HG03066 (cell line): ENCODE data around the gene PKM.
"Not testable (repeated sequence)": the region's sequence is repeated elsewhere in the genome, so short reads cannot be mapped to it uniquely, and the experiment has no call there.

ENCODE experiments used
- ATAC-seq: cut with Tn5 transposase; IDR thresholded peaks from one replicate; pipeline ENCODE4 v1.9.1; 2021; ENCODE audit warnings: low read depth; ENCODE audit not compliant: unreplicated experiment

PKM gene

DNA sequence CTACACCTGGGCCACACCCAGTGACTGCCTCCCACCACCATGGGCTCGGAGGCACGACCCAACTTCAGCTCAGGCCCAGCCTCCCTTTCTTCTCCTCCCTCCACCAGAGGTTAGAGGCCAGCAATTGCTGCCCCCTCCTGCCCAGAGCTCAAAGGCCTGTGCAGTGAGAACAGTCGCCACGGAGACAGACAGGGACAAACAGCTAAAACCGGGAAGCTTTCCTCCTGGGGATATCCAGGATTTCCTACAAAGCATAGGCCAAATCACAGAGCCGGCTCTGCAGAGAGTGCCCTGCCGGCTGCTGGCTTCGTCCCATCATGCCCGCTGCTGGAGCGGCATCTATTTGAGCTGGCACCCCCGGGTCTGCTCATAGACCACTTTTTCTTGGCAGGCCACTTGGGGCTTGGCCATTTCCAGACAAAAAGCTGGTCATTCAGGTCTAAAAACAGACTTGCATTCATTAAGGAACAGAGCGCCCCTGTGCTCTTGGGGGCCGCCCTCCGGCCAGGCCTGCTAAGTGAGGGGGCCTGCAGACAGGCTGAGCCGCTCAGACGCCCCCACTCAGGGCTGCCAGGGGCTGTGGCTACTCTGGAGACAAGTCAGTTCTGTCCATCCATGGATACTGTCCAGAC, 50.9 kb downstream of the PKM start:
- ATAC-seq: no peak

DNA sequence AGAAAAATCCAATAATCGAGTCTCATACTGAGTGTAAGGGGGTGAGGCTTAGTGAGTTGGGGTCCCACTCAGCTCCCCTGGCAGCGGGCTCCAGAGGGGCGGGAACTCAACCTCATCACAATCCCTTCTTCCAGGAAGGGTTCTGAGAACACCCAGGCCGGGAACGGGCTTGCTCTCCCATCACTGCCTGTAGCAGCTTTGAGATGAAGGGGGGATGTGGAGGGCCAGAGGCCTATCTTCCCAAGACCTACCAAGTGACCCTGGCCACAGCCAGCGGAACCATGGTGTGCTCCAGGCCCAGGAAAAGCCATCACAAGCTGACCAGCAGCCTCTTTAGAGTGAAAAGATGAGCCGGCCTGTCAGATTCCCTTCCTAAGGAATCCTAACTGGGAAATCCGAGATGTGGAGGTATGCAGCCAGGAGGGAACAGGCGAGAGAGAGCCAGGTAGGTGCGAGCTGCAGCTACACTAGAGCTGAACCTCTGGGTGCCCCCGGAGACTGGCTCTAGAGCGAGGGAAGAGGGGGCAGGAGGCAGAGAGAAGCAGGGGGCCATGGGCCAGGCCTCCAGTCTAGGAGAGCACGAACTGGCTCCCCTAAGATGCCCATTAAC, 51.9 kb downstream of the PKM start:
- ATAC-seq: no peak

DNA sequence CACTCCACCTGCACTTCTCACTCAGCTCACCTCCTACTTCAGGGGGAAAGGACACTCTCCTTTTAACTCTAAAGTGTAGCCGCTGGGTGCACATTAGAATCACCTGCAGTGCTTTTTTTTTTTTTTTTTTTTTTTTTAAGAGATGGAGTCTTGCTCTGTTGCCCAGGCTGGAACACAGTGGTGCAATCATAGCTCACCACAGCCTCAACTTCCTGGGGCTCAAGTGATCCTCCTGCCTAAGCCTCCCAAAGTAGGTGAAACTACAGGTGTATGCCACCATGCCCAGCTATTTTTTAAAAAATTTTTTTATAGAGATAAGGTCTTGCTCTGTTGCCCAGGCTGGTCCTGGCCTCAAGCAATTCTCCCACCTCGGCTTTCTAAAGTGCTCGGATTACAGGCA, 54.2 kb downstream of the PKM start:
- no peak for ATAC-seq

DNA sequence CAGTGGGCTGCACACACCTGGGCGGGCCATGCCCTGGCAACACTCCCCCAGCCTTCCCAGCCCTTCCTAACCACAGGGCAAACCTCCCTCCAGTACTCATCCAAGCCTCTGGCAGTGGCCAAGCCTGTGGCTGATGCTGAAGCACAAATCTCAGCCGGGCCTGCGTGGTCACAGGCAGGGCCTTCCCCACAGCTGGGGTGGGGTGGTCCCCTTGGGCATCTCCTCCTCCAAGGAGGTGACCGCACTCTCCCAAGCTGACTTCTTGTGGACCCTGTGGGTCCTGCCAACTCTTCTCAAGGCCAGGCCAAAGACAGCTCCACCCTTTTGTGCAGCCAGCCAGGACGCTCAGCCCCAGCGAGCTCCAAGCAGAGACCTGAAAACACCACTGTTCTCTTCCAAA, 54.8 kb downstream of the PKM start:
- no peak for ATAC-seq

DNA sequence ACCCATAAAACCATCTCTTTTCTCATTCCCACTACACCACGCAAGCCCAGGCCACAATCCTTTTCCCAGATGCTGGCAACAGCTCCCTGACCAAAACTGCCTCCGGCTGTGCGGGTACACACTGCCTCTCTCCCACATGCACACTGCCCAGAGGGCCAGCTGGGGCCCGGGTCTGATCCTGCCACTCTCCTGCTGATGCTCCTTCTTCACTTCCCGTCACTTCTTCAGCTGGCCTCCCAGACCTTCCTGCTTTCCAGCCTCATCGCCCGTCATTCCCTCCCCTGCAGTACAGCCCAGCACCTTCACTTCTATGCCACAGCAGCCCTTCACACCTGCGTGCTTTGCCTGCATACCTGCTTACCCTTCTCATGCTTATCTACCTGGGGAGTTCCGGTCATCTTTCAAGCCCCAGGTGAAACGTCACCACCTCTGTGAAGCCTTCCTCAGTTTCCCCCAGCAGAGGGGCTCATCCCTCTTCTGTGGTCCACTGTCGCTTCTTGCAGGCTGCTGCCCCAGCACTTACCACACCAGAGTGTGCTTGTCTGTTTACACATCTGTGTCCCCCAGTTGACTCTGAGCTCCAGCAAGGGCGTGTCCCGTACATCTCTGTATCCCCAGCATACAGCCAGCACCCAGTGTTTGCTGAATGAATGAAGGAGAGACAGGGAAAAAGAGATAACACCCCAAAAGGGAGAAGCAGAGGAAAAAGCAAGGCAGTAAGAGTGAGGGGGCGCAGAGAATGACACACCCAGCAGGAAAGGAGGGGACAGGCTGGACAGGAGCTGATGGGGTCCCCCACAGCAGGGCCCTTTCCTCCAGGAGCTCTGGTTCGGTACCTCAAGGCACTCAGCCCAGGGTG, 55.6 kb downstream of the PKM start:
- no peak for ATAC-seq

DNA sequence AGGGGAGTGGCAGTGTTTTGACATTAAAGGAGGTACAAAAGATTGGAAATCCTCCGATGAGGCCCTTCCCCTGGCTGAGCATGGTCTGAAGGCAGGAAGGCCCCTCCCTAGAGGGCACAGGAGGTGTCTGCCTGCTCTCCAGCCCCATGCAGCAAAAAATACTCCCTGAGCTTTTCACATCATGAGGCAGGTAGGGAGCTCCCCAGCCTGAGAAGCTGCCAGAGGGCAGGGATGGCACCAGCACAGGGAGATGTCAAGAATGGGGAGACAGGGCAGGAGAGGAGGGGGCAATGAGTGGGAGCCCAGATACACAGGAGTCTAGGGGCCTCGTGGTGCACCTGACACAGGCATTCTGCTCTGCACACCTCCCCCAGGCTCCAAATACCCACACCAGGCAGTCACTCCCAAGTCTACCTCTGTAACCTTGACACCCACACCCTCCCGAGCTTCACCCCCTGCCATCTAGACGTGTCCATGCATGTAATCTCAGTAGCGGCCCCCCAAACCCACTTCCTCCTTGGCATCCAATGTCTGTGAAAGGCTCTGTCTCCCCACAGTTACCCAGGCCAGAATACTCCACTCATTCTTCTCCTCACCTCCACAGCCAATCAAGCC, 56.3 kb downstream of the PKM start:
- ATAC-seq: no peak

DNA sequence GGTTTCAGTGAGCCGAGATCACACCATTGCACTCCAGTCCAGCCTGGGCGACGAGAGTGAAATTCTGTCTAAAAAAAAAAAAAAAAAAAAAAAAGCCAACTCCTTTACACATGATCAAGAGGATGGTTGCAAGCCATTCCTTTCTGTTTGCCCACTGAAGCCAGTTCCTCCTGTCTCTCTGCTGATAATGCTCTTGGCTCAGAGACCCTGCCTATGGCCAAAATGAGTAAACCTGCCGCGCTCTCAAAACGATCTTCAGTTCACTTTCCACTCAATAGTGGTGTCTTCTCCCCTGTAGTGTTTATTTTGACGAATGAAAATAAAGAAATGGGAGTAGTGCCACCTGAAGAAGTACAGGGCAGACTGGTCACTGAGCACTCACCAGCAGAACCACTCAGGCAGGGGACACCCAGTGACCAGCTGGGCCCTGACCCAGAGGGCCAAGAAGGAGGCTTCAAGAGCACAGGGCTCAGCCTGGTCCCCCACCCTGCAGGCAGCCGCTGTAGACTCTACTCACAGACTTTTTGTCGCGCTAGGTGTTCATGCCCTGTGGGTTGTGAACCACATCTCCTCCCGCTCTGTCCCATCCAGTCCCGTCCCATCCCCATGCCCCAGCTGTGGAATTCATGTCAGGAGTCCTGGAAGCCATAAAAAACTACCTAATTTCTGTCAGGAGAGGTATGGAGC, 57.0 kb downstream of the PKM start:
- no peak for ATAC-seq

DNA sequence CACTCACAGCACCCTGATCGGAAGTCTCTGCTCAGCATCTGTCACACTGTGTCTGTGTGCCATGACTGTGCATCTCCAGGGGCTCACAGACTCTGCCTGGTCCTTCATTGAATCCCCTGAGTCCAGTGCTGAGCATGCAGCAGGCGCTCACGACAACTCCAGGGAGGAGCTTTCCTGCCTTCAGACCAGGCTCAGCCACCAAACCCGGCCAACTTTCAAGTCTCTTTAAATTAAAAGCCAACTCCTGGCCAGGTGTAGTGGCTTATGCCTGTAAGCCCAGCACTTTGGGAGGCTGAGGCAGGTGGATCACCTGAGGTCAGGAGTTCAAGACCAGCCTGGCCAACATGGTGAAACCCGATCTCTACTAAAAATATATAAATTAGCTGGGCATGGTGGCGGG, 57.6 kb downstream of the PKM start:
- ATAC-seq: no peak

DNA sequence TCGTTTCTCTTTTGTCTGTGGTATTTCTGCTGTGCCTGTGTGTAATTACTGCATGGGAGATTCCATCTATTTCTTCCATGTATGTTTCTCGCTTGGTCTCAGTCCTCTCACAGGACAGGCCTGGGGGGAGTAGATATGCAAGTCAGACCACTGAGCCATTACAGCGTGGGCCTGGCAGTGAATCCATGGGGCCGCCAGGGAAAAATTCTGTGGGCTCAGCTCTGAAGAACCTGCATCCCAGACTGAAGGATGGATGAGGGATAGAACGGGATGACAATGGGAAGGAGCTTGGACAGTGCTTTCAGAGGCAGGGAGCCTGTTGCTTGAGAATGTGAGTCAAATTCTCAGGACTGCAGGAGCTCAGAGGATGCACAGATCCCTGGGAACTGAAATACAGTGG, 58.2 kb downstream of the PKM start:
- no peak for ATAC-seq

DNA sequence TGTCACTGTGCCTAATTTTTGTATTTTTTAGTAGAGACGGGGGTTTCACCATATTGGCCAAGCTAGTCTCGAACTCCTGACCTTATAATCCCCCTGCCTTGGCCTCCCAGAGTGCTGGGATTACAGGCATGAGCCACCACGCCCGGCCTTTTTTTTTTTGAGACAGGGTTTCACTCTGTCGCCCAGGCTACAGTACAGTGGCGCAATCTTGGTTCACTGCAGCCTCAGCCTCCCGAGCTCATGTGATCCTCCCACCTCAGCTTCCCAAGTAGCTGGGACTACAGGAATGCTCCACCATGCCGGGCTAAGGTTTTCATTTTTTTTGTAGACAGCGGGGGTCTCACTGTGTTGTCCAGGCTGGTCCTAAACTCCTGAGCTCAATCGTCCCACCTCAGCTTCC, 59.0 kb downstream of the PKM start:
- not testable (repeated sequence) for ATAC-seq

DNA sequence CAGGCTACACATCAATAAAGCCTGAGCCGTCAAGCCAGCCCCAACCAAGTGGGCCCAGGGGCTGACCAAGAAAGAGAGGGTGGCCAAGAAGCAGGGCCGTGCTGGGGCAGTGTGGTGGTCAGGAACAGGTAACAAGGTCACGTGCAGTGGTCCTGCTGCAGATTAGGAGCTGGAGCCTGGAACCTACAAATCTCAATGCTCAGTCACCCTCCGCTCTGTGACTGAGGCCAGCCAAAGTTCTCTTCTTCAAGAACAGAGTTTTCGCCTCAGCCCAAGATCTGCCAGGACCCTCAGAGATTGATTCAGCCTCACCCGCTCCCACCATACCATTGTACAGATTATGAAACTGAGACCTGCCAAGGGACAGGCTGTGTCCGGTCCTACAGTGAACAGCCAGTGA, 60.3 kb downstream of the PKM start:
- no peak for ATAC-seq

DNA sequence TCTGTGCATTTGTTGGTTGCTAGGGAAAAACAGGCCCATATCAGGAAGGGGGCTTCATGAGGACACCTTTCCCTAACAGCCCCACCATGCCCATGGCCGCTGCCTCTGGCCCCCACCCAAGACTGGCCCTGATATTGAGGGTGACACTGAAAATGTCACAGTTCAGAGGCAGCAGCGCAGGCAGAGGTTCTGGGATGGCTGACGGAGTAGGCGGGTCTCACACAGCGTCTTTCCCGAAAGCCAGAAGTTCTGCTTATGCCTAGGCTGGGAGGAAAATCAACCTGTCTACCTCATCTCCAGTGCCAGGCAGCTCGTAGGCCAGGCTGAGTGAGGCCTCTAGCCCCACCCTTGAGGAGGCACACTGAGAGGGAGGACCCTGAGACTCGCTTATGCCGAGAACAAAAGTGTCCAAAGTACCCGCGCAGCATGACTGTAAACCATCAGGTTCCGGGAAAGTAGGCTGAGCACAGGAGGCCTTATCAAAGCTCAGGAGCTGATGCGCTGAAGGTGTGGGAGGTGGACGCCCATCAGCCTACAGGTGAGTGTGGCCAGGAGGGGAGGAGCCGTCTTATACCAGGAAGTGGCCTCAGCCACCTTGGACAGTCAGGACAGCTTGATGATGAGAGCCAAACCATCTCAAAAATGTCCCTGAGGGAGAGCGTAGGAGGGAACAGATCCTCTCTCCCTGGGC, 60.9 kb downstream of the PKM start:
- no peak for ATAC-seq

DNA sequence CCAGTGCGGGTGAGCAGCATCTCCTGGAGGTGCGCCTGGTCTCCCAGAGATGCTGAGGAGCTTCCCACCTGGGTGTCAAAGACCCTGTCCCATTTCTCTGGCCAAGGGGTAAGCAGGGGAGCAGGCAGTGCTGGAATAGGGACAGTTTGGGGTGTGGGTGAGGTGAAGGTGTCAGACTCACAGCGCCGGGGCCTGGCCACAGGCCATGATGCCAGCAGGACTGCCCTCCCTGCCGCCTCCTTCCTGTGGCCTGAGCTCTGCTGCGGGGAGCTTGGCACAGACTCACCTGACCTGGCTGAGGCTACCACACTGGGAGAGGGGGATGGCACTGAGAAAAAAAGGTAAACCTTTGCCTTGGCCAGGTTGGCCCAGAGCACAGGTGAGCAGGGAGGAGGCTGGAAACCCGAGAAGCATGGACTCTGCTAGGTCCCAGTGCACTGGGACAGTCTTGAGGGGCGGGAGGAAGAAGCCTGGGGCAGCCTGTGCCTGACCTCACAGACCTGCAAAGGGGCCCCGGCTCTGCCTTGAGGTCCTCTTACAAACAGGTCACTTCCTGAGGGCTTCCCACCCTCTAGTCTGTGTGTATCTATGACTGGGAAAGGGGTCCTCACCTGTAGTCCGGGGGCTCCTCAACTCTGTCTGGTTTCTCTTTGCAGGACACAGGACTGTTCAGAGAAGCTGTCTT, 61.6 kb downstream of the PKM start:
- no peak for ATAC-seq

DNA sequence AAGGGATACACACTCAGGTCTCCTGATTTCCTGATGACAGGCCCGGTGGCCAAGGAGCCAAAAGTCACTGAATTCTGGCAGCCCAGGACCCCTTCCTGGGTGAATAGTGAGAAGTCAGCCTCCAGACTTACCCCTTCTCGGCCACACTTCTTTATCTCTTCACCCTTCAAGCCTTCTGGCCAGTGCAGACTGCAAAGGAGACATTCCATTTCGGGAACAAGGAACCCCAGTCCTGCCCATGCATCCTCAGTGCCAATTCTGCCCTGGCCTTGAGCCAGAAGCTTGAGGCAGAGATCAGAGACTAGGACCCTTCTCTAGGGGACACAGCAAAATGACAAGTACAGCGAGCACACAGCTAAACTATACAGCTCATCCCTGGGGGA, 62.2 kb downstream of the PKM start:
- ATAC-seq: no peak

DNA sequence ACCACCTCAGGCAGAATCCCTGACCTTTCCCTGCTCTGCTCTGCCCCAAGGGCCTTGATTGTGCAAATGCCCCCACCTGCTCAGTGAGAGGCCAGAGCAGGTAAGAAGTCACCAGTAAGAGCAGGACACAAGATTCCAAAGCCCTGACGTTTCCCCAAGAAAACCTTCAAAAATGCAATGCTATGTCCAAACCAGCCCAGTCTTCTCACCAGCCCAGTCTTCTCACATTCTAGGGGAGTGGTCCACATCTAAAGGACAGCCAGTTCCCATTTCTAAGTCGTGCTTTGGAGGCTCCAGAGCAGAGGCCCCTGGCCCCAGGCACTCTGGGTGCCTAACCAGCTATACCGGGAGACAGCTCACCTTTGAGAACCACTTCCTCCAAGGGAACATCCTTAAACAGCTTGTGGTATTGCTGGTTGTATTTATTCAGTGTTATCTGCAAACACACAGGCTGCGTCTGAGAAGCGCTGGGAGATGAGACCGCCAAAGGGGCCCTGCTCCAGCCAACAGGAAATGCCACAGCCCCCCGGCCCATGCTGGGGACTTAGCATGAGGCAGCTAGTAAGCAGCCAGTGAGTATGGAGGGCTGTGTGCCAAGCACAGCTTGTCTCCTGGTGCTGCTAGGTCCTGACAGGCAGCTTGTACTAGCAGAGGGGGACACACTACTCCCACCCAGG, 62.7 kb downstream of the PKM start:
- no peak for ATAC-seq

DNA sequence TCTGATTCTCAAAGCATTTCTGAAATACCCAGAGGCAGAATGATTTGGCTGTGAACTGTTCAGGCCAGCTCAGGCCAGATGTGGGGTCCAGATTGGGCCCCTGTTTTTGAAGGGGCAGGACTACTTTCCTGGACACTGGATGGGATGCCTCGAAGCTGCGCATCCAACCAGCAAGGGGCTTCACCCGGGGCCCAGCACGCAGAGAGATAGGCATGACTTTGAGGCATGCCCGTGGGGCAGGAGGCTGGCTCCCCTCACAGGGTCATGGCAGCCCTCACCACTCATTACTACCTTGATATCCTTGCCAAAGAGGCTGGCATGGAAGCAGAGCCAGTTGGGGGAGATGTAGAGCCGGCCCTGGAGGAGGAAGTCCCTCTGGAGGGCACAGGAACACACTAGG, 63.5 kb downstream of the PKM start:
- ATAC-seq: no peak

DNA sequence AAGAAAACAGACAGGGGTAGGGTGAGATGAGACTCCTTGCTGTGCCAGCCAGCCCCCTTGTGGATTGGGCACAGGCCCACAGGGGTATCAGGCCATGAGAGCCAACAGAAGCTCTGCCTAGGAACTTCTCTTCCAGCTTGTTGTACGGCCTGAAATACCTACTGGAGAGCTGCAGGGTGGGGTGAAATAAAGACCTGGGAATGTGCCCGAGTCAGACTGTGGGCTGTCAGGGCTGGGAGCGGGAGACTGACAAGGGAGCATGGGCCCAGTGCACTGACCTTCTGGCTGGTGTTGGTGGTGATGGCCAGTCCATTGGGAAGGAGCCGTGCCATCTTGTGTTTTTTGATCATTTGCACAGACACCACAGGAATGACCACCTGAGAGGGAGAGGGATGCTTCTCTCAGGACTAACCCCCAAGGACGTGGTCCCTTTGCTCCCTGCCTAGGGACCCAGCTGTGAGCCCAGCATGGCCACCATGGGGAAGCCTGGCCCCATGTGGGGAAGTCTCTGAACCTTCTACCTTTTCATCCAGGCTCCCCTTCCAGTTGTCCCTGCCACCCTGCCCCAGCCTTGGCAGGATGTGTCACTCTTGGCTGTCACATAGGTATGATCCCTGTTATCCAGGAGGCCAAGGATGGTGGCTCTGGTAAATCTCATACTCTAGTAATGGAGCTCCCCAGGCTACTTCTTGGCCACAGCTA, 64.1 kb downstream of the PKM start:
- no peak for ATAC-seq

DNA sequence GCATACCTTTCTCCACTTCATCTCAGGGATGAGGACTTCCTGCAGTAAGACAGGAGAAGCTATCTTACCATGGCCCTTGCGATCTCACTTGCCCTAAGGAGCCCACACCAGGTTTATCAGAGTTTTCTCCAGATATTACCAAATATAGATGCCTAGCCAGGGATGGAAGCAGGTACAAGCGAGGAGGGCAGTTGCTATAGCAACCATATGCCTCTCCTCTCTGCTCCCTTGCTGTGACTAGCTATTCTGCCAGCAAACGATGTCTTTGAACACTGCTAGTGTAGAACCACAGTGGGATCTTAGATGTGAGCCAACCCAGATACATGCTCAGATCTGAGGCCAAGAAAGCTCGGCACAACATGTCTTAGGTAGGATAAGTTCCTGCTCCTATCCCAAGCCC, 67.3 kb downstream of the PKM start:
- no peak for ATAC-seq

DNA sequence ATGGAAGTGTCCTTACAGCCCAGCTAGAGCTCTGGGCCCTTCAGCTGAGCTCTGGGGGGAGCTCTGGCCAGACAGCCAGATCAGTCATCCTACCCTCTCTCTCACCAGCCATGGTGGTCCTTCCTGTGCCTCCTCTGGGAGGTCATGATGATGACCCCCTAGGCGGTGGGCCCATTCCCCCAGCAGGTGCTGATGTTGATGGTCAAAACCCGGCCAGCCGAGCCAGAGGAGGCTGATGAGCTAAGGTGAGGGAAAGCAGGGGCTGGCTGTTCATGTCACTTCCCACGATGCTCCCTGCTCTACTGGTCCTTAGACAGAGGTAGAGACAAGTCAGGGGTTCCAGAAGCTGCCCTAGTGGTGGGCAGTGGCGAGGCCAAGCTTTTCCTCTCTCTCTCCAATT, 68.4 kb downstream of the PKM start:
- ATAC-seq: no peak
